ENCODE measurements around the gene CLECL1.
"Not testable (repeated sequence)": the region's sequence is repeated elsewhere in the genome, so short reads cannot be mapped to it uniquely, and the experiment has no call there.

The CLECL1 gene

DNA sequence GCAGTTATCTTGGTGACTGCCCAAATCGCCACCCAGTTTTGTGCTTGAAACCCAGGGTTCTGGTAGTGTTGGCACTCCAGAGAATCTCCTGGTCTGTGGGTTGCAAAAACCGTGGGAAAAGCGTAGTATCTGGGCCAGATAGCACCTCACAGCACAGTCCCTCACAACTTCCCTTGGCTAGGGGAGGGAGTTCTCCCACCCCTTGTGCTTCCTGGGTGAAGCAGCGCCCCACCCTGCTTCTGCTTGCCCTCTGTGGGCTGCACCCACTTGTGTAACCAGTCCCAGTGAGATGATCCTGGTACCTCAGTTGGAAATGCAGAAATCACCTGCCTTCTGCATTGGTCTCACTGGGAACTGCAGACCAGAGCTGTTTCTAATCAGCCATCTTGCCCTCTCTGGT lies 47.0 kb downstream of the CLECL1 start:
- no peak for TF ChIP-seq EZH2phosphoT487 (IDR thresholded peaks at IDR 0.05; ENCODE audit: low read length)
- TF ChIP-seq EZH2 (optimal IDR thresholded peaks at IDR 0.05; ENCODE audit: low read depth, low read length): no peak
- TF ChIP-seq, protein P1, sequence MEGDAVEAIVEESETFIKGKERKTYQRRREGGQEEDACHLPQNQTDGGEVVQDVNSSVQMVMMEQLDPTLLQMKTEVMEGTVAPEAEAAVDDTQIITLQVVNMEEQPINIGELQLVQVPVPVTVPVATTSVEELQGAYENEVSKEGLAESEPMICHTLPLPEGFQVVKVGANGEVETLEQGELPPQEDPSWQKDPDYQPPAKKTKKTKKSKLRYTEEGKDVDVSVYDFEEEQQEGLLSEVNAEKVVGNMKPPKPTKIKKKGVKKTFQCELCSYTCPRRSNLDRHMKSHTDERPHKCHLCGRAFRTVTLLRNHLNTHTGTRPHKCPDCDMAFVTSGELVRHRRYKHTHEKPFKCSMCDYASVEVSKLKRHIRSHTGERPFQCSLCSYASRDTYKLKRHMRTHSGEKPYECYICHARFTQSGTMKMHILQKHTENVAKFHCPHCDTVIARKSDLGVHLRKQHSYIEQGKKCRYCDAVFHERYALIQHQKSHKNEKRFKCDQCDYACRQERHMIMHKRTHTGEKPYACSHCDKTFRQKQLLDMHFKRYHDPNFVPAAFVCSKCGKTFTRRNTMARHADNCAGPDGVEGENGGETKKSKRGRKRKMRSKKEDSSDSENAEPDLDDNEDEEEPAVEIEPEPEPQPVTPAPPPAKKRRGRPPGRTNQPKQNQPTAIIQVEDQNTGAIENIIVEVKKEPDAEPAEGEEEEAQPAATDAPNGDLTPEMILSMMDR (IDR thresholded peaks at IDR 0.05; ENCODE audit: low read length): no peak

DNA sequence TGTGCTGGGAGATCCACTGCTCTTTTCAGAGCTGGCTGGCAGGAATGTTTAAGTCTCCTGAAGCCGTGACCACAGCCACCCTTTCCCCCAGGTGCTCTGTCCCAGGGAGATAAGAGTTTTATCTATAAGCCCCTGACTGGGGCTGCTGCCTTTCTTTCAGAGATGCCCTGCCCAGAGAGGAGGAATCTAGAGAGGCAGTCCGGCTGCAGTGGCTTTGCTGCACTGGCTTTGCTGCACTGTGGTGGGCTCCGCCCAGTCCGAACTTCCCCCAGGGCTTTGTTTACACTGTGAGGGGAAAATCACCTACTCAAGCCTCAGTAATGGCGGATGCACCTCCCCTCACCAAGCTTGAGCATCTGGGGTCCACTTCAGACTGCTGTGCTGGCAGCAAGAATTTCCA lies 47.5 kb downstream of the CLECL1 start:
- not testable (repeated sequence) for H3K27ac ChIP-seq (ENCODE audit: low read length); H3F3A ChIP-seq (ENCODE audit: insufficient read depth, low read length); DNase-seq; H3K9me3 ChIP-seq (replicated peaks; ENCODE audit: insufficient read depth, low read length); H3K36me3 ChIP-seq (replicated peaks; ENCODE audit: insufficient read depth, low read length); H3K27me3 ChIP-seq (replicated peaks; ENCODE audit: insufficient read depth, low read length); H3K4me2 ChIP-seq (ENCODE audit: low read depth, low read length); H3K9me2 ChIP-seq (replicated peaks; ENCODE audit: insufficient read depth, low read length); H3K4me3 ChIP-seq (ENCODE audit: low read length); H4K20me1 ChIP-seq (ENCODE audit: insufficient read depth, low read length); H3K4me1 ChIP-seq (ENCODE audit: low read length); H3K9ac ChIP-seq (ENCODE audit: low read length); H2AFZ ChIP-seq (ENCODE audit: low read length); H3K79me2 ChIP-seq (ENCODE audit: low read length)

More for the DNA sequence above, 47.0 kb downstream of the CLECL1 start:
- no peaks in the 10 kb centered on the region for H3K79me2 ChIP-seq (ENCODE audit: low read length)
- no peak for DNase-seq
- H3K36me3 ChIP-seq (replicated peaks; ENCODE audit: insufficient read depth, low read length): peaks cover 6% of the 10 kb centered on the region; the same call in 1 of the 2 replicates
- no peak overlapping the region for H2AFZ ChIP-seq (ENCODE audit: low read length)
- H3K4me2 ChIP-seq (ENCODE audit: low read depth, low read length): no peak overlapping the region
- H4K20me1 ChIP-seq (ENCODE audit: insufficient read depth, low read length): no peaks in the 10 kb centered on the region
- H3K9me3 ChIP-seq (replicated peaks; ENCODE audit: insufficient read depth, low read length): no peaks in the 10 kb centered on the region
- H3K4me3 ChIP-seq (ENCODE audit: low read length): no peak overlapping the region
- H3K27ac ChIP-seq (ENCODE audit: low read length): no peak overlapping the region
- no peaks in the 10 kb centered on the region for H3K27me3 ChIP-seq (replicated peaks; ENCODE audit: insufficient read depth, low read length)
- H3F3A ChIP-seq (ENCODE audit: insufficient read depth, low read length): no peaks in the 10 kb centered on the region
- H3K9me2 ChIP-seq (replicated peaks; ENCODE audit: insufficient read depth, low read length): no peaks in the 10 kb centered on the region
- no peaks in the 10 kb centered on the region for H3K4me1 ChIP-seq (ENCODE audit: low read length)
- no peak overlapping the region for H3K9ac ChIP-seq (ENCODE audit: low read length)

DNA sequence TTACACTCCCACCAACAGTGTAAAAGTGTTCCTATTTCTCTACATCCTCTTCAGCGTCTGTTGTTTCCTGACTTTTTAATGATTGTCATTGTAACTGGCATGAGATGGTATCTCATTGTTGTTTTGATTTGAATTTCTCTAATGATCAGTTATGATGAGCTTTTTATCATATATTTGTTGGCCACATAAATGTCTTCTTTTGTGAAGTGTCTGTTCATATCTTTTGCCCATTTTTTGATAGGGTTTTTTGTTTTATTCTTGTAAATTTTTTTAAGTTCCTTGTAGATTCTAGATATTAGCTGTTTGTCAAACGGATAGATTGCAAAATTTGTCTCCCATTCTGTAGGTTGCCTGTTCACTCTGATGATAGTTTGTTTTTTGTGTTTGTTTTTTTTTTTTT lies 49.9 kb downstream of the CLECL1 start:
- not testable (repeated sequence) for H3K9ac ChIP-seq (ENCODE audit: low read length); H2AFZ ChIP-seq (ENCODE audit: low read length); DNase-seq; H3K9me2 ChIP-seq (replicated peaks; ENCODE audit: insufficient read depth, low read length); H3K4me1 ChIP-seq (ENCODE audit: low read length); H3K27ac ChIP-seq (ENCODE audit: low read length); H3K79me2 ChIP-seq (ENCODE audit: low read length); H4K20me1 ChIP-seq (ENCODE audit: insufficient read depth, low read length); H3K27me3 ChIP-seq (replicated peaks; ENCODE audit: insufficient read depth, low read length); H3K9me3 ChIP-seq (replicated peaks; ENCODE audit: insufficient read depth, low read length); H3K4me3 ChIP-seq (ENCODE audit: low read length); H3K36me3 ChIP-seq (replicated peaks; ENCODE audit: insufficient read depth, low read length); H3F3A ChIP-seq (ENCODE audit: insufficient read depth, low read length); H3K4me2 ChIP-seq (ENCODE audit: low read depth, low read length)

DNA sequence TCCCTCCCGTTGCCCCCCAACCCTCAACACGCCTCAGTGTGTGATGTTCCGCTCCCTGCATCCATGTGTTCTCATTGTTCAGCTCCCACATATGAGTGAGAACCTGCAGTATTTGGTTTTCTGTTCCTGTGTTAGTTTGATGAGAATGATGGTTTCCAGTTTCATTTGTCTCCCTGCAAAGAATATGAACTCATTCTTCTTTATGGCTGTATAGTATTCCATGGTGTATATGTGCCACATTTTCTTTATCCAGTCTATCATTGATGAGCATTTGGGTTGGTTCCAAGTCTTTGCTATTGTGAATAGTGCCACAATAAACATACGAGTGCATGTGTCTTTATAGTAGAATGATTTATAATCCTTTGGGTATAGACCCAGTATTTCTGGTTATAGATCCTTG lies 50.4 kb downstream of the CLECL1 start:
- H3K27me3 ChIP-seq (replicated peaks; ENCODE audit: insufficient read depth, low read length); DNase-seq; H3K4me2 ChIP-seq (ENCODE audit: low read depth, low read length); H3K27ac ChIP-seq (ENCODE audit: low read length); H2AFZ ChIP-seq (ENCODE audit: low read length); H3K4me3 ChIP-seq (ENCODE audit: low read length); H3K4me1 ChIP-seq (ENCODE audit: low read length); H3K36me3 ChIP-seq (replicated peaks; ENCODE audit: insufficient read depth, low read length); H3K9me3 ChIP-seq (replicated peaks; ENCODE audit: insufficient read depth, low read length); H4K20me1 ChIP-seq (ENCODE audit: insufficient read depth, low read length); H3F3A ChIP-seq (ENCODE audit: insufficient read depth, low read length); H3K9me2 ChIP-seq (replicated peaks; ENCODE audit: insufficient read depth, low read length); H3K9ac ChIP-seq (ENCODE audit: low read length); H3K79me2 ChIP-seq (ENCODE audit: low read length): not testable (repeated sequence)

DNA sequence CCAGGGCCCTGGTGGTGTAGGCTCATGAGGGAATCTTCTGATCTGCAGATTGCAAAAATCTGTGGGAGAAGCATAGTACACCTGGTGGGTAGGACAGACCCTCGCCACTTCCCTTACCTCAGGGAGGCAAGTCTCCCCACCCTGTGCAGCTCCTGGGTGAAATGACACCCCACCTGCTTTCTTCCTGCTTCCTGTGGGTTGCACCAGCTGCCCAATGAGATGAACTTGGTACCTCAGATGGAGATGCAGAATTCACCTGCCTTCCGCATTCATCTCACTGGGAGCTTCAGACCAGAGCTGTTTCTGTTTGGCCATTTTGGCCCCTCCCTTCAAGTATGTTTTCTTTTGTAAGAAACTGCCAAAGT lies 58.7 kb downstream of the CLECL1 start:
- Histone ChIP-seq H3K4me2 (ENCODE audit: low read depth, low read length) (no peak overlapping the region), H3K4me3 (ENCODE audit: low read length) (no peak overlapping the region), H3K9ac (ENCODE audit: low read length) (no peak overlapping the region), H4K20me1 (ENCODE audit: insufficient read depth, low read length) (no peaks in the 10 kb centered on the region), H3K36me3 (replicated peaks; ENCODE audit: insufficient read depth, low read length) (no peaks in the 10 kb centered on the region), H2AFZ (ENCODE audit: low read length) (no peak overlapping the region), H3K27ac (ENCODE audit: low read length) (no peak overlapping the region), H3K9me3 (replicated peaks; ENCODE audit: insufficient read depth, low read length) (no peaks in the 10 kb centered on the region), H3K79me2 (ENCODE audit: low read length) (no peaks in the 10 kb centered on the region), H3F3A (ENCODE audit: insufficient read depth, low read length) (peaks cover 10% of the 10 kb centered on the region; the same call in 1 of the 2 replicates), H3K27me3 (replicated peaks; ENCODE audit: insufficient read depth, low read length) (no peaks in the 10 kb centered on the region), H3K4me1 (ENCODE audit: low read length) (peaks cover 18% of the 10 kb centered on the region), H3K9me2 (replicated peaks; ENCODE audit: insufficient read depth, low read length) (no peaks in the 10 kb centered on the region)
- DNase-seq: no peak
- TF ChIP-seq EZH2 (optimal IDR thresholded peaks at IDR 0.05; ENCODE audit: low read depth, low read length) (no peak), EZH2phosphoT487 (IDR thresholded peaks at IDR 0.05; ENCODE audit: low read length) (no peak)
- TF ChIP-seq, protein P1 (IDR thresholded peaks at IDR 0.05; ENCODE audit: low read length): no peak

Data from MM.1S (cell line).